Pulmonary artery endothelial cell (primary cell): ENCODE results near the gene CALY. TPM values are rescaled to one million over a fixed set of nuclear protein-coding genes. Genes with fewer than 3 reads are reported as not detected.

Source experiments
- DNase-seq: peaks from one replicate; pipeline ENCODE4 v3.0.0-alpha.2; 2011; ENCODE audit warnings: low read depth, low spot score
- total RNA-seq: library from RNA; depleted of rRNA; stranded (reverse); fragments of >200 nt; gene quantifications from 2 replicates; pipeline ENCODE4 v1.2.3, GENCODE V29; 2014

Gene CALY
- total RNA-seq, 1 donor from 2014 or later = not detected

- no peak for DNase-seq
These were observed 15.0 kb upstream of the CALY start for GRCh38 chr10:133351408-133352318.

GRCh38 chr10:133350950-133351329 is 14.2 kb upstream of the CALY start:
- DNase-seq = no peak

- DNase-seq = no peak
These were observed 13.7 kb upstream of the CALY start for GRCh38 chr10:133350283-133350949.

GRCh38 chr10:133349577-133350011 is 12.9 kb upstream of the CALY start:
- DNase-seq = no peak

GRCh38 chr10:133349160-133349568 is 12.5 kb upstream of the CALY start:
- DNase-seq = no peak

GRCh38 chr10:133347710-133348517 is 11.2 kb upstream of the CALY start:
- DNase-seq = no peak

- no peak for DNase-seq
These were observed 9.7 kb upstream of the CALY start for GRCh38 chr10:133346413-133346812.

- DNase-seq = no peak
These were observed 7.5 kb upstream of the CALY start for GRCh38 chr10:133344236-133344635.

- DNase-seq = no peak
These were observed 6.9 kb upstream of the CALY start for GRCh38 chr10:133343558-133343957.

GRCh38 chr10:133342942-133343341 is 6.2 kb upstream of the CALY start:
- no peak for DNase-seq

- DNase-seq = no peak
These were observed 5.3 kb upstream of the CALY start for GRCh38 chr10:133341983-133342382.

GRCh38 chr10:133339708-133340380 is 3.1 kb upstream of the CALY start:
- DNase-seq = no peak

GRCh38 chr10:133338080-133339071 is 1.7 kb upstream of the CALY start:
- DNase-seq = no peak

GRCh38 chr10:133337370-133337725 is 652 bp upstream of the CALY start:
- DNase-seq = no peak

- DNase-seq = no peak
These were observed 549 bp downstream of the CALY start for GRCh38 chr10:133336118-133336576.

GRCh38 chr10:133335246-133336117 is 1.2 kb downstream of the CALY start:
- no peak for DNase-seq

- DNase-seq = no peak
These were observed 2.0 kb downstream of the CALY start for GRCh38 chr10:133334503-133335245.
